GM23248 (cell line): ENCODE data around the gene OBP2A.

Experiments used
- EZH2 ChIP-seq: fragments of 200-600 bp; sonication (generic); IDR thresholded peaks from 2 replicates; pipeline ENCODE4 v1.6.1; 2018; ENCODE audit warnings: antibody characterized with exemption, mild to moderate bottlenecking; ENCODE audit not compliant: insufficient read depth, poor library complexity, severe bottlenecking
- EZH2phosphoT487 ChIP-seq: fragments of 200-600 bp; sonication (generic); IDR thresholded peaks from 2 replicates; pipeline ENCODE4 v1.6.1; 2018; ENCODE audit warnings: antibody characterized with exemption, moderate library complexity, mild to moderate bottlenecking, low read depth; ENCODE audit not compliant: insufficient read depth

- TF ChIP-seq EZH2 = no peak
- no peak for TF ChIP-seq EZH2phosphoT487
Observed at GRCh38 chr9:135566552-135566951, 20.6 kb downstream of the OBP2A start.
